GM11168 (cell line): ENCODE results near the gene NECTIN1.

Experiments
- in situ Hi-C: fragments of 300-500 bp; cut with MboI; formaldehyde crosslinking; loops from one replicate; pipeline ENCODE4 v1.12.0; 2022; ENCODE audit warnings: low sequenced_read_pairs; ENCODE audit not compliant: unreplicated experiment

NECTIN1 gene

DNA sequence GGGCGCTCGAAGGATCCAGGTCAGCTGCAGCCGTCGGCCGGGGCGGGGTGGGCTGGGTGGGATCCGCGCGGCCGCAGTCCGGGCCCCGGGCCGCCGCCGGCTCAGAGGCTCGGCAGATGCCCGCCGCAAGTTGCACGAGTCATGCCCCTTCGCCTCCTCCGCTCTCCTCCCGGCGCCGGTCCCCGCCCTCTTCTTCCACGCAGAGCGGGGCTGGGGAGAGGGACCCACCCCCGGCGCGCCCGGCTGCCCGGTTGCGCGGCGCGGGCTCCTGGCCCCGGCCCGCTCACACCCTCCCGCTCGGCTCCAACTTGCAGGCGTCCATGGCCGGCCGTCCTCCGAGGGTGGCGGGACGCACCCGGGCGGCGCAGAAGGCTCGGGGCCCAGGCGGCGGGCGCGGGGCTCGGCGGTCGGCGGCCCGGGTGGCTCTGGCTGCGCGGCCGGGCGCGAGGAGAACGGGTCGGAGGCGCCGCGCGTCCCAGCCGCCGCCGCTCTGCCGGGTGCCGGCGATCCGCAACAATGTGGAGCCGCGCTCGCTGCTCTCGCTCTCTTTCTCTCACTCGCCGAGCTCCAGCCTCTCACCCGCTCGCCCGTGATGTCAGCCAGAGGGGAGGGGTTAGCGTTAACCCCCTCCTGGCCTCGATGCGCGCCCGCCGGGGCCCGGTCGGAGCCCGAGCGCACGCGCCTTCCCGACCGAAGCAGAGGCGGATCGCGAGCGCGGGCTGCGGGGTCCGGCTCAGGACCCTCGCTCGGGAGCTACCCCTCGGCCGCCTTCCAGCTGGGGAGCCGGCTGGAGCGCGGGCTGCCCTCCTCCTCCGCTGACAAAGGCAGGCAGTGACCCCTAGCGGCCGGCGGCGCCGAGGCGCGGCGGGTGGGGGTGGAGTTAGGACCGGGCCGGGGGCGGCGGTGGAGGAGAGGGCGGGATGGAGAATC lies at the start of gene NECTIN1:
Gene NECTIN1, minus strand, starts transcription at position 550 of the 930 bp plus-strand sequence. CDS start 647 bp downstream, outside the sequence.
- in situ Hi-C loops = no loop called here

- in situ Hi-C loops = no loop called here
Observed at GRCh38 chr11:119778391-119779194, 49.6 kb upstream of the NECTIN1 start.

DNA sequence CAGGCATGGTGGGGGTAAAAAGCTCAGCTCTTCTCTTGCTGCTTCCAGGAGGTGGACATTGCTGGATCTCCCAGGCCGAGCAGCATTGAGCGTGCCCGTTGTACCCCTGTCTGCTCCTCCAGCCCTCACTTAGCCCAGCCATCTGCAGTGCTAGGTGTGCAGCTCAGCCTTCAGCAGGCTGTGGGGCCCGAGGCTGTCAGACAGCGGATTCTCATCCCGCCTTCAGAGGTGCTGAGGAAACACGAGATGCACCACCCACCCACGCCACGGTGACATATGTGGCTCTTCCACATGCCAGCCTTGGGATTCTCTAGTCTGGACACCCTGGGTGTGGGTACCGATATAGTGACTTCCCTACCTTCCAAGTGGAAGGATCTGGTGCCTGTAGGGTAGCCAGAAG lies 48.9 kb upstream of the NECTIN1 start:
- in situ Hi-C loops = no loop called here

DNA sequence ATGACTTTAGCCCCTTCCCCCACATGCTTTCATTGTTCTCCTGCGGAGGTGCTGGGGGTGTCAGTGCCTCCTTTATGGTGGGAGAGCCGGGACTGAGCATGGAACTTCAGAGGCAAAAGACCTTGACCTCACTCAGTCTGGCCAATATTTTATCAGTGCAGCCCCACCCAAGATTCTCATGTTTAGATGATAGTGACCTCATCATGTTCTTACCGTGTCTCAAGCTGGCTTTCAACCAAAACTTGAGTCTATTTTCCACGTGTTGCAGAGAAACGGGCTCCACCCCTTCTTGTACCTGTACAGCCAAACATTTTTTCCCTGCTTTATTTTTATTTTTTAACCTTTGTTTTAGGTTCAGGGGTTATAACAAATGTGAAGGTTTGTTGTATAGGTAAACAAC lies 47.7 kb upstream of the NECTIN1 start:
- in situ Hi-C loops = no loop called here

DNA sequence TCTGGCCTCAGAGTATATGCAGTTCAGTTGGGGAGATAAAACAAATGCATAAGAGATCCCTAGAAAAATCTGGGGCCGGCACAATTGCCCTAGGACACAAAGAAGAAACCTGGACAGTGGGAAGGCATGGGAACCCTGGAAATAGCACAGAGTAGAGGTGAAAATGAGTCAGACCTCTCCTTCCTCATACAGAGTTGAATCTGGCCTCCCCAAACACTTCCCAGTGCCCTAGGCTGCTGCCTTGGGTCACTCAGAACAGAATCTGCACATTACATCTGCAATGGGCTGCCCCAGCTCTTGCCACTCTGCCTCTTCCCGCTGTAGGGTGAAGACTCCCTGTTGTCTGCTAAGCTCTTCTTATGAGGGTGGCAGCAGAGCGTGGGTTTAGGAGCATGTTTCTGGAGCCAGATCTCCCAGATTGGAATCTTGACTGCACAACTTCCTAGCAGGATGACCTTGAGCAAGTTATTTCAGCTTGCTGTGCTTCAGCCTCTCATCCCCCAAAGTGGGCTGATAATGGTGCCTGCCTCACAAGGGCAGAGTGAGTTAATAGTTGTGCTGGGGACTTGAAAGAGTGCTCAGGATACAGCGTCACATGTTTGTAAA lies 47.1 kb upstream of the NECTIN1 start:
- in situ Hi-C loops = no loop called here

DNA sequence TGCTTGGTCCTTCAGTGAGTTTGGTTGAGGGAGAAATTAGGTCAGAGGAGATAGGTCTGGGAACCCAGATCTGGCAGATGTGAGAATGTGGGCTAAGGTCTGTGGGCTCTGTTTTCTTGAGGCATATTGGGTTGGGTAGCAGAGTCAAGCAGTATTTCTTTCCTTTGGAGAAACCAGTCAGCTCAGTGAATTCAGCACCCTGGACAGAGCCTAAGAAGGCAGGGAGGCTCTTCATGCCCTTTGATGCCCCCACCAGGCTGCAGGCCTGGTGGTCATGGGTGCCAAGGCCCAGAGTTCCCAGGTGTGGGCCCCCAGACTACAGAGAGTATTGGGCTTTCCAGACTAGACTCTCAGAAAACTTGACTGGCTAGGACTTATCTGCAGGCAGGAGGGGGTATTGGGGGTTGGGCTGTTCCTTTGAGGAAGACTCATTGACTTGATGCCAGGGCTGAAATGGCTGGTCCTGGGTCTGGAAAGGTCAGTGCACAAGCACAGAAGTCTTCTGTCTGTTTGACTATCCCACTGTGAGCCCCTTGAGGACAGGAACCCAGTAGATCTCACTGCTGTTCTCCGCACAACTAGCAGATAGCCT lies 45.3 kb upstream of the NECTIN1 start:
- in situ Hi-C loops = no loop called here

- in situ Hi-C loops = no loop called here
Observed at GRCh38 chr11:119772641-119773415, 43.8 kb upstream of the NECTIN1 start.

DNA sequence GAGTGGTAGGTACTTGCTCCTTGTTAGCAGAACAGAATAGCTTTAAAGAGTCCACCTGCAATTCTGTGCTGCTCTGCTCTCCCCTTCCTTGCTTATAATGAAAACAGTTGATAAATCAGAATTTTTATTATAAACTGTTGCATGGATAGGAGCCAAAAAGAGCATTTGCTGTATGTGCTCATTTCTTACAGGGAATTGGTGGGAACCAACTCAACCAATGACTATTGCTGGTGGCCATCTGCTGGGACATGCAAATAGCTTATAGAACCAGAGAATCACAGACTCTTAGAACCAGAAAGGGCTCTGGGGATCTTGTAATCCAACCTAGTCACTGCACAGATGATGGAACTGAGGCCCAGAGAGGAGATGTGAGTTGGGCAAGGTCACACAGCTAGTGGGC lies 43.1 kb upstream of the NECTIN1 start:
- in situ Hi-C loops = no loop called here

- in situ Hi-C loops = no loop called here
Observed at GRCh38 chr11:119771172-119771770, 42.3 kb upstream of the NECTIN1 start.

DNA sequence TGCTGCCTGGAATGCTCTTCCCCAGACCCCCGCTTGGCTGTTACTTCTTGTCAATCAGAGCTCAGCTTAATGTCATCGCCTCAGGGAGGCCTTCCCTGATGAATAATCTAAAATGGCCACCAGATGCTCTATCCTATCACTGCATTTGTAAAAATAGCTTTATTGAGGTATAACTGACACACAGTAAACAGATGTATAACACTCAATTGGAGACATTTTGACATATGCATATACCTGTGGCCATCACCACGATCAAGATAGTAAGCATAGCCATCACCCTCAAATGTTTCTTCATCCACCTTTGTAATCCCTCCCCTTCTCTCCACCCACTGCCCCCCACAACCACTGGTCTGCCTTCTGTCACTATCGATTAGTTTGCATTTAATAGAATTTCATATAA lies 36.6 kb upstream of the NECTIN1 start:
- in situ Hi-C loops = no loop called here

DNA sequence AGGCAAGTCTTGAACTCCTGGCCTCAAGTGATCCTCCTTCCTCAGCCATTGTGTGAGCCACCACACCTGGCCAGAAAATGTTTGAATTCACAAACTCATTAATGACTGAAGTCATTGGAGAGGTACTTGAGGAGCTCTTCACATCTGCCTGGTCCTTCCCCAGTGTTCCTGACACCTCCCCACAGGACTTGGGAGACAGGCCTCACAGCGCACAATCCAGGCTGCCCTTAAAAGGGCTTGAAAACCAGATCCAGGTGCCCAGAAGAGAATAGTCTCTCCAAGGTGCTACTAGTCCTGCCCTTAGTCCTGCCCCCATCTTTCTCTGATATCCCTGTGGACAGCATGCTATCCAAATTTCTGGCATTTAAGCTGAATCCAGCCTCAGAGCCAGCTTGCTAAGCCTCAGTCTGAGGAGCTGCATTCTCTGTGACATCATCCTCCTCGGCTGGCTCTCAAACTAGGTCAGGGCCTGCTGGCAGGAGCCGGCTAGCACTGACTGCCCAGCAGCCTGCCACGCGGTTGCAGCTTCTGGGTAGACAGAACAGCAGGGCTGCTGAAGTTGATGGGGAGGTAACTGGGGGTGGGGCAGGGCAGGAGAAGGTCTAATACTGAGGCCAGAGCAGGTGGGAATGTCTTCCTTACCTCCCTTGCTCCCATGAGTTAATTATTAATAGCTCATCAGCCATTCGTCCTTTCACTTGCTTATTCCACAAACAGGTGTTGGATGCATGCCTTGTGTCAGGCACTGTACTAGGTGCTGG lies 35.3 kb upstream of the NECTIN1 start:
- in situ Hi-C loops = no loop called here

GRCh38 chr11:119763071-119763728 lies 34.2 kb upstream of the NECTIN1 start:
- in situ Hi-C loops = no loop called here

DNA sequence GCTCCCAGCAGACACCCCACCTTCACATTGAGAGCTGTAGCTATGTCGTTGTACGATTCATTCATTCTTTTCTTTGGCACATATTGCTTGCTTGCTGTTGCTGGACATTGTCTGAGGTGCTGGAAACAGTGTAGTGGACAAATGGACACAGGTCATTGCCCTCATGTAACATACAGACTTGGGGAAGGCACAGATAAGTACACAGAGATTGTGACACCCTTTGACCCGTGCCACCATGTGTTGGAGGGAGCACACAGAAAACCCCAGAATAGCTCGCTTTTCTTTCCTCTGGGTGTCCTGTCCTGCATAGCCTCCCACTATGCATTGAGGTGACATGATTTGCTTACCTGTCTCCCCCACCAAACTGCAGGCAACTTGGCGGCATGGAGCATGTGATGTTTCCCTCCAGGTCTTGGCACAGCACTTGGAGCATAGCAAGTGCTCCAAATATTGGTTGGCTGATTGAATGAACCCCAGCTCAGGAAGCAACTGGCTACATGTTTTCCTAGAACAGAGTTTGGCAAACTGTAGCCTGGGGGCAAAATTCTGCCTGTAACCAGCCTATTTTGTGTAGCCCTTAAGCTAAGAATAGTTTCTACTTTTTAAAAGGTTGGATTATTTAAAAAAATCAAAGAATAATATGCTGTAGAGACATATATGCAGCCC lies 30.9 kb upstream of the NECTIN1 start:
- in situ Hi-C loops = no loop called here

DNA sequence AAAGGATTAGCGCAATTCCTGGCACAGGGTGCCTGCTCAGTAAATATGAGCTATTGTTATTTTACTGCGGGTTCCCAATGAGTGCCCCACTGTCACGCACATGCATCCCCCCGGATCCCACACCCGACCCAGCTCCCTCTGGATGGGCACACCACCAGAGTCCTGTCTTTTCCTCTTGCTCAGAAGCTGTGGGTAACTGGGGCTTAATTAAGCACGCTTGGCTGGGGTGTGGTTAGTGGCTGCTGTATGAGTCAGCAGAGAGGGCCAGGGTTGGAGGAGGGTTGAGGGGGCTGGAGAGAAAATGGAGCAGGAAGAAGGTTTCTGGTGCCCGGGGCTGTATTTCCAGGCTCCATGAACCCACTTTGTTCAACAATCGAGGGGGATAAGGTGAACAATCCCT lies 30.3 kb upstream of the NECTIN1 start:
- in situ Hi-C loops = no loop called here

GRCh38 chr11:119758291-119758690 lies 29.3 kb upstream of the NECTIN1 start:
- in situ Hi-C loops = no loop called here

DNA sequence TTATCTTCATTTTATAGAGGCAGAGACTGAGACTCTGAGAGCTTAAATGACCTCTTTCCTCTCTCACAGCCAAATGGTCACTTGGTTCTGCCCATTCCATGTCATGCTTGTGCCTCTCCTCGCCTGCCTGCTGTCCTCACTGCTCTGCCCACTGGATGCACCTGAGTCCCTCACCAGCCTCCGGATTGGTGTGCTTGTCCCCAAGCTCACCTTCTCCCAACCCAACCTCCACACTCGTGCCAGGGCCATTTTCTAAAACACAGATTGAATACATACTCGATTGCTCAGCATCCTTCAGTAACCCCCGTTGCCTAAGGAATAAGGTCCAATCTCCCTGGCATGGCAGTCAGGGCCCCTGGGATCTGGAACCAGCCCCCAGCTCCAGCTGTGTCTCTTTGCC lies 28.4 kb upstream of the NECTIN1 start:
- in situ Hi-C loops = no loop called here

DNA sequence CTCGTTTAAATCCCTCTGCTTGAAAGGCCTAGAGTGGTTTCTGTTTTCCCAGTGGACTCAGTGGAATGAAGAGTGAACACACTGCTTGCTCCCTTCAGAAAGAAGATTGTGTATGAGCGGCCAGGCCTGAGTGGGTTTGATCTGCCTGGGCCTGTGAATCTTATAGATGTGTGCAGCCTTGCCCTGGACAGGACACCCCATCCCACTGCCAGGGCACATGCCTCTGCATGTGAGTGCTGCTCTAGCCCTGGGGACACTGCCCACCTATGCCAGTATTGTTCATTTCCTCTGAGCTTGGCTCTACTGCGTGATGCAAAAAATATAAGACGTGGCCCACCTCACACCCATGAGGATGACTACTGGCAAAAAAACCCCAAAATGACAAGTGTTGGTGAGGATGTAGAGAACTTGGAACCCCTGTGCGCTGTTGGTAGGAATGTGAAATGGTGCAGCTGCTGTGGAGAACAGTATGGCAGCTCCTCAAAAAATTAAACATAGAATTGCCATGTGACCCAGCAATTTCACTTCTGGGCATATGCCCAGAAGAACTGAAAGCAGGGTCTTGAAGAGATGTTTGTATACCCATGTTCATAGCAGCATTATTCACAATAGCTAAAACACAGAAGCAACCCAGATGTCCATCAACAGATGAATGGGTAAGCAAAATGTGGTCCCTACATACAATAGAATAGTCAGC lies 27.3 kb upstream of the NECTIN1 start:
- in situ Hi-C loops = no loop called here
